GM12878 (cell line): ENCODE results near the gene DNAAF3. TPM values are rescaled to one million over a fixed set of nuclear protein-coding genes. Genes with fewer than 3 reads are reported as not detected.

Experiments
- EZH2 ChIP-seq: IDR thresholded peaks from 2 replicates; pipeline ENCODE4 v1.6.1; 2012; ENCODE audit warnings: low read depth, mild to moderate bottlenecking, control low read depth, inconsistent platforms, low read length, borderline replicate concordance; ENCODE audit not compliant: control insufficient read depth
- HCFC1 ChIP-seq: fragments of 150-350 bp; IDR thresholded peaks from 2 replicates; pipeline ENCODE4 v1.6.1; 2014; ENCODE audit warnings: low read length
- MLLT1 ChIP-seq: fragments of 450-650 bp; IDR thresholded peaks from 2 replicates; pipeline ENCODE4 v1.6.1; 2016; ENCODE audit warnings: mild to moderate bottlenecking
- NKRF ChIP-seq: fragments of 450-650 bp; conservative IDR thresholded peaks from 2 replicates; pipeline ENCODE4 v1.6.1; 2017; ENCODE audit warnings: mild to moderate bottlenecking, moderate library complexity
- PML ChIP-seq: IDR thresholded peaks from 2 replicates; pipeline ENCODE4 v1.6.1; 2012; ENCODE audit warnings: low read length, inconsistent platforms
- TCF3 ChIP-seq: IDR thresholded peaks from 2 replicates; pipeline ENCODE4 v1.6.1; 2012; ENCODE audit warnings: low read depth, mild to moderate bottlenecking, low read length, borderline replicate concordance; ENCODE audit not compliant: insufficient read depth
- ZBED1 ChIP-seq: IDR thresholded peaks from 2 replicates; pipeline ENCODE4 v1.6.1; 2016; ENCODE audit warnings: borderline replicate concordance
- ZNF622 ChIP-seq: fragments of 450-650 bp; IDR thresholded peaks from 2 replicates; pipeline ENCODE4 v1.6.1; 2017; ENCODE audit warnings: mild to moderate bottlenecking, inconsistent platforms
- polyA plus RNA-seq, 11 experiments: library from polyadenylated mRNA; depleted of rRNA in 4 of 11; unstranded in 6 of 11; stranded (reverse) in 5 of 11; fragments of >200 nt; fragmentation: Nextera tagmentation in 4 of 11; fragmentation: Illumina TruSeq in 1 of 11; extraction: Ambion mirVana in 4 of 11; extraction: Trizol in 1 of 11; gene quantifications; 1 replicate in 1 of 11; 2 replicates in 10 of 11; pipeline versions ENCODE4 v1.2.1 to v1.2.3, GENCODE V29; 2011 to 2016; ENCODE audit warnings: inconsistent platforms in 2 of 11, missing spikeins in 2 of 11, low read depth in 1 of 11
- total RNA-seq, 4 experiments: library from RNA; depleted of rRNA in 3 of 4; stranded (reverse); fragments of >200 nt in 3 of 4; fragmentation: Illumina TruSeq in 1 of 4; extraction: Trizol in 1 of 4; gene quantifications; 2 replicates each; pipeline versions ENCODE4 v1.2.1 to v1.2.3, GENCODE V29; 2013 to 2021
- TF ChIP-seq, protein P1 (sequence below): IDR thresholded peaks from 2 replicates; pipeline ENCODE4 v1.6.1; 2012; ENCODE audit warnings: mild to moderate bottlenecking, low read depth, low read length
- TF ChIP-seq, protein P2 (sequence below): fragments of 450-650 bp; IDR thresholded peaks from 2 replicates; pipeline ENCODE4 v1.6.1; 2017; ENCODE audit warnings: mild to moderate bottlenecking, low read depth, inconsistent platforms; ENCODE audit not compliant: poor library complexity, severe bottlenecking
- TF ChIP-seq, protein P3 (sequence below): fragments of 450-650 bp; IDR thresholded peaks from 2 replicates; pipeline ENCODE4 v1.6.1; 2016; ENCODE audit warnings: mild to moderate bottlenecking, moderate library complexity, borderline replicate concordance

DNAAF3 gene
- total and polyA plus RNA-seq, 10 of the 15 experiments (the other 5 are each of a cell fraction or from before 2014, with no cell fraction given): not detected

DNA sequence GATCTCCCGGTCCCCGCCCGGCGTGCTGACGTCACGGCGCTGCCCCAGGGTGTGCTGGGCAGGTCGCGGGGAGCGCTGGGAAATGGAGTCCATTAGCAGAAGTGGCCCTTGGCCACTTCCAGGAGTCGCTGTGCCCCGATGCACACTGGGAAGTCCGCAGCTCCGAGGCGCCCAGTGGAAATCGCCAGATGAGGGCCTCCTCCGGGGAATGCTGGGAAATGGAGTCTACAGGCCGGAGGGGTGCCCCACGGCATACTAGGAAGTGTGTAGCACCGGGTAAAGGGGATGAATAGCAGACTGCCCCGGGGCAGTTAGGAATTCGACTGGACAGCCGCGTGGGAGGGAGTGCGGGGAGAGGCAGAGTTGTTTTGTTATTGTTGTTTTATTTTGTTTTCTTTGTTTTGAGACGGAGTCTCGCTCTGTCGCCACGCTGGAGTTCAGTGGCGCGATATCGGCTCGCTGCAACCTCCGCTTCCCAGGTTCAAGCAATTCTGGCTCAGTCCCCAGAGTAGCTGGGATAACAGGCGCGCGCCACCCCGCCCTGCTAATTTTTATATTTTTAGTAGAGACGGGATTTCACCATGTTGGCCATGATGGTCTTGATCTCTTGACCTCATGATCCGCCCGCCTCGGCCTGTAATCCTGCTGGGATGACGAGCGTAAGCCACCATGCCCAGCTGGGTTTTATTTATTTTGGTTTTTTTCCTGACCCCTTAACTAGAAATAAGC lies 48.6 kb downstream of the DNAAF3 start (continued):
- no peak for TF ChIP-seq EZH2
- TF ChIP-seq, protein P1, sequence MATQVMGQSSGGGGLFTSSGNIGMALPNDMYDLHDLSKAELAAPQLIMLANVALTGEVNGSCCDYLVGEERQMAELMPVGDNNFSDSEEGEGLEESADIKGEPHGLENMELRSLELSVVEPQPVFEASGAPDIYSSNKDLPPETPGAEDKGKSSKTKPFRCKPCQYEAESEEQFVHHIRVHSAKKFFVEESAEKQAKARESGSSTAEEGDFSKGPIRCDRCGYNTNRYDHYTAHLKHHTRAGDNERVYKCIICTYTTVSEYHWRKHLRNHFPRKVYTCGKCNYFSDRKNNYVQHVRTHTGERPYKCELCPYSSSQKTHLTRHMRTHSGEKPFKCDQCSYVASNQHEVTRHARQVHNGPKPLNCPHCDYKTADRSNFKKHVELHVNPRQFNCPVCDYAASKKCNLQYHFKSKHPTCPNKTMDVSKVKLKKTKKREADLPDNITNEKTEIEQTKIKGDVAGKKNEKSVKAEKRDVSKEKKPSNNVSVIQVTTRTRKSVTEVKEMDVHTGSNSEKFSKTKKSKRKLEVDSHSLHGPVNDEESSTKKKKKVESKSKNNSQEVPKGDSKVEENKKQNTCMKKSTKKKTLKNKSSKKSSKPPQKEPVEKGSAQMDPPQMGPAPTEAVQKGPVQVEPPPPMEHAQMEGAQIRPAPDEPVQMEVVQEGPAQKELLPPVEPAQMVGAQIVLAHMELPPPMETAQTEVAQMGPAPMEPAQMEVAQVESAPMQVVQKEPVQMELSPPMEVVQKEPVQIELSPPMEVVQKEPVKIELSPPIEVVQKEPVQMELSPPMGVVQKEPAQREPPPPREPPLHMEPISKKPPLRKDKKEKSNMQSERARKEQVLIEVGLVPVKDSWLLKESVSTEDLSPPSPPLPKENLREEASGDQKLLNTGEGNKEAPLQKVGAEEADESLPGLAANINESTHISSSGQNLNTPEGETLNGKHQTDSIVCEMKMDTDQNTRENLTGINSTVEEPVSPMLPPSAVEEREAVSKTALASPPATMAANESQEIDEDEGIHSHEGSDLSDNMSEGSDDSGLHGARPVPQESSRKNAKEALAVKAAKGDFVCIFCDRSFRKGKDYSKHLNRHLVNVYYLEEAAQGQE: no peak
- no peak for TF ChIP-seq PML
- no peak for TF ChIP-seq ZNF622
- TF ChIP-seq TCF3: no peak
- no peak for TF ChIP-seq ZBED1
- TF ChIP-seq NKRF: no peak
- 0 out of 2 replicates have a peak, but pooled peaks have one; percentile 58 for TF ChIP-seq MLLT1
- TF ChIP-seq HCFC1: peak; percentile 96
- TF ChIP-seq, protein P2, sequence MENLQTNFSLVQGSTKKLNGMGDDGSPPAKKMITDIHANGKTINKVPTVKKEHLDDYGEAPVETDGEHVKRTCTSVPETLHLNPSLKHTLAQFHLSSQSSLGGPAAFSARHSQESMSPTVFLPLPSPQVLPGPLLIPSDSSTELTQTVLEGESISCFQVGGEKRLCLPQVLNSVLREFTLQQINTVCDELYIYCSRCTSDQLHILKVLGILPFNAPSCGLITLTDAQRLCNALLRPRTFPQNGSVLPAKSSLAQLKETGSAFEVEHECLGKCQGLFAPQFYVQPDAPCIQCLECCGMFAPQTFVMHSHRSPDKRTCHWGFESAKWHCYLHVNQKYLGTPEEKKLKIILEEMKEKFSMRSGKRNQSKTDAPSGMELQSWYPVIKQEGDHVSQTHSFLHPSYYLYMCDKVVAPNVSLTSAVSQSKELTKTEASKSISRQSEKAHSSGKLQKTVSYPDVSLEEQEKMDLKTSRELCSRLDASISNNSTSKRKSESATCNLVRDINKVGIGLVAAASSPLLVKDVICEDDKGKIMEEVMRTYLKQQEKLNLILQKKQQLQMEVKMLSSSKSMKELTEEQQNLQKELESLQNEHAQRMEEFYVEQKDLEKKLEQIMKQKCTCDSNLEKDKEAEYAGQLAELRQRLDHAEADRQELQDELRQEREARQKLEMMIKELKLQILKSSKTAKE: no peak
- TF ChIP-seq, protein P3, sequence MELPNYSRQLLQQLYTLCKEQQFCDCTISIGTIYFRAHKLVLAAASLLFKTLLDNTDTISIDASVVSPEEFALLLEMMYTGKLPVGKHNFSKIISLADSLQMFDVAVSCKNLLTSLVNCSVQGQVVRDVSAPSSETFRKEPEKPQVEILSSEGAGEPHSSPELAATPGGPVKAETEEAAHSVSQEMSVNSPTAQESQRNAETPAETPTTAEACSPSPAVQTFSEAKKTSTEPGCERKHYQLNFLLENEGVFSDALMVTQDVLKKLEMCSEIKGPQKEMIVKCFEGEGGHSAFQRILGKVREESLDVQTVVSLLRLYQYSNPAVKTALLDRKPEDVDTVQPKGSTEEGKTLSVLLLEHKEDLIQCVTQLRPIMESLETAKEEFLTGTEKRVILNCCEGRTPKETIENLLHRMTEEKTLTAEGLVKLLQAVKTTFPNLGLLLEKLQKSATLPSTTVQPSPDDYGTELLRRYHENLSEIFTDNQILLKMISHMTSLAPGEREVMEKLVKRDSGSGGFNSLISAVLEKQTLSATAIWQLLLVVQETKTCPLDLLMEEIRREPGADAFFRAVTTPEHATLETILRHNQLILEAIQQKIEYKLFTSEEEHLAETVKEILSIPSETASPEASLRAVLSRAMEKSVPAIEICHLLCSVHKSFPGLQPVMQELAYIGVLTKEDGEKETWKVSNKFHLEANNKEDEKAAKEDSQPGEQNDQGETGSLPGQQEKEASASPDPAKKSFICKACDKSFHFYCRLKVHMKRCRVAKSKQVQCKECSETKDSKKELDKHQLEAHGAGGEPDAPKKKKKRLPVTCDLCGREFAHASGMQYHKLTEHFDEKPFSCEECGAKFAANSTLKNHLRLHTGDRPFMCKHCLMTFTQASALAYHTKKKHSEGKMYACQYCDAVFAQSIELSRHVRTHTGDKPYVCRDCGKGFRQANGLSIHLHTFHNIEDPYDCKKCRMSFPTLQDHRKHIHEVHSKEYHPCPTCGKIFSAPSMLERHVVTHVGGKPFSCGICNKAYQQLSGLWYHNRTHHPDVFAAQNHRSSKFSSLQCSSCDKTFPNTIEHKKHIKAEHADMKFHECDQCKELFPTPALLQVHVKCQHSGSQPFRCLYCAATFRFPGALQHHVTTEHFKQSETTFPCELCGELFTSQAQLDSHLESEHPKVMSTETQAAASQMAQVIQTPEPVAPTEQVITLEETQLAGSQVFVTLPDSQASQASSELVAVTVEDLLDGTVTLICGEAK: peak; percentile 75; the same call in 1 of the 2 replicates
